HS-27A (cell line): ENCODE data around the gene EMC8.
A peak's percentile ranks its signal among the peaks of the same experiment; 100 is the strongest.
"Not testable (repeated sequence)": the region's sequence is repeated elsewhere in the genome, so short reads cannot be mapped to it uniquely, and the experiment has no call there.

Source experiments
- DNase-seq: peaks from one replicate; pipeline ENCODE4 v3.0.0-alpha.2; 2012; ENCODE audit warnings: low read depth, missing footprints

EMC8 gene

DNA sequence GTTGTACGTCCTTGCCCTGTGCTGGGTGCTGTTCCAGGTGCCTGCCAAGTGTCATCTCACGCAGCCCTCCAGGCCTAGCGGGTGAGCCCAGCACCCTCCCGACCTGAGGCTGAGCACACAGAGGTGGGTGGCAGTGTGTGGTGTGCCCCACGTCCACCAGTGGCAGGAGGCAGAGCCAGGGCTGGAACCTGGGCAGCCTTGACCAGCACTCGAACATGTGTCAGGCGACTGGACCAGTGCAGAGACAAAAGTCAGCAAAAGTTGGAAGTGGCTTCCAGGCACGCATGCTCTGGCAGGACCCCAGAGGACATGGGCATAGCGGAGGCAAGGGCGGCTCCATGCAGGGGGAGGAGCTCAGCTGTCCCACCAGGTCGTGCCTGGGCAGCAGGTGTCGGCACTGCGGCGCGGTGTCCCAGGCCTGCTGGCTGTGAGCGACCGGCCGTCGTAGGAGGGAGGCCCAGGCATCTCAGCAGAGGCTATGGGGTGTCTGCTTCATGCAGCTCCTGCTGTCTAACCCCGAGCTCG, 35.9 kb upstream of the EMC8 start:
- no peak for DNase-seq

DNA sequence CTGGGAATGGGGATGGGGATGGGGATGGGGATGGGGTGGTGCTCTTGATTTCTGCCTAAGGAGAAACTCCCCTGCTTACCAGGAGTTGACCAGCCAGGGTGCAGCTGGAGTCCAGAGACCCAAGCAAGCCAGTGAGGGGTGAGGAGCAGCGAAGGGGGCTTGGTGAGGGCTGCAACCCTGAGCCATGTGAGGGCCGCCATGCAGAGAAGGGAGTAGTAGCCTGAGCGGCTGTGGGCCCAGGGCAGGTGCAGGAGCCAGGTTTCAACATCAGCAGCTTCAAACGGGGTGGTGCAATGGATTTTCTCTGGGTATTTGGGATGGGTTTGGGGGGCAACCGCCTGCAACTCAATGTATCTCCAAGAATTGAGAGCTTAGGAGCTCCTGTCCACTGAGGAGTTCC, 35.4 kb upstream of the EMC8 start:
- no peak for DNase-seq

DNA sequence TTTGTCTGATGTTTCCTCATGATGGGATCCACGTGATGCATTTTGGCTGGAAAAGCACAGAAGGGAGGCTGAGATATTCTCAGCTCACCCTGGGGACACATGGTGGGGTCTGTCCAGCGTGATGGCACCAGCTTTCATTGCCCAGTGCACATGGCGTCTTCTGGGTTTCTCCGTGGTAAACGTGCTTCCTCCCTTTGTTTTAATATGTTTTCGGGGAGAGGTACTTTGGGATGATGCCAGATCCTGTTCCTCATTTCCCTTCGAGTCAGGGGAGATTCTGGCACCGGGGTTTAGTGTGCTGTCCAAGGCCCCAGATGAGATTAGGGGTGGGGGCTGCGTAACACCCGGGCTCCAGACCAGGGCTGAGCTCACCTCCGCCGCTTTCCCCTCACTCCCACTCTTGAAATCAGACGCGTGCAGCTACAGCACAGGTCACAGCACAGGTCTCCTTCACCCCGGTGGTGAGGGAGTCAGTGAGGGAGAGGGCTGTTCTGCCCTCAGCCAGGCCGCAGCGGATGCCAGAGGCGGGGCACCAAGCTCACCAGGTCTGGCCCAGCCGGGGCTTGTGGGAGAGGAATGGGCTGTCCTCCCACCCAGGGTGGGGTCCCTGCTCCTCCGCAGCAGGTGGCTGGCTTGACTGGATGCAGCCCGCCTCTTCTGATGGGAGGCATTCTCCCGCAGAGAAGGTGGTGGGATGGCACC, 34.0 kb upstream of the EMC8 start:
- no peak for DNase-seq

DNA sequence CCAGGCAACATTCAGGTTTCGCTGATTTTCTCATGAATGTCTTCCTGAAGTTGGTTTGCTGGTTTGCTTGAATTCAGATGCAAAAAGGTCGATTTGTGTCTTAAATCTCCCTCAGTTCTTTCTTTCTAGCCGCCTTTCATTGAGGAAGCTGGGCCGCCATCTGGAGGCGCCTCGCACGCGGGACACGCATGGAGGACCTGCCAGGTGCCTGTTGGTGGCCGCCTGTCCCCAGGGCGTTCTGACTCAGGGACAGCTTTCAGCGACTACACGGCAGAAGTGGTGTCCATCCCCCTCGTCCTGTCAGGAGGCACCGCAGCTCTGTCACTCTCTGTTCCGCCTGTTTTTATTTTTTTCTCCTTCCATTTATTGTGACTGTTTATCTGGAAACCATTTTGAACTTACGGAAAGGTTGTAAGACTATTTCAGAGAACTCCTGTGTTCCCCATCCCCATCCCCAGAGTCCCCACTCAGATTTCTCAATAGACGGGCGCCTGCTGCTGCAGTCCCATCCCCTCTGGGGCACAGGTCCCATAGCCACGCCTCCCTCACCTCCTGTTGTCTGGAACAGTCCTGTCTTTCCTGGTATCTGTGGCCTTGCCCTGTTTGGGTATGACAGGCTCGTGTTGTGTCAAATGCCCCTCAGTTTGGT, 33.4 kb upstream of the EMC8 start:
- no peak for DNase-seq

DNA sequence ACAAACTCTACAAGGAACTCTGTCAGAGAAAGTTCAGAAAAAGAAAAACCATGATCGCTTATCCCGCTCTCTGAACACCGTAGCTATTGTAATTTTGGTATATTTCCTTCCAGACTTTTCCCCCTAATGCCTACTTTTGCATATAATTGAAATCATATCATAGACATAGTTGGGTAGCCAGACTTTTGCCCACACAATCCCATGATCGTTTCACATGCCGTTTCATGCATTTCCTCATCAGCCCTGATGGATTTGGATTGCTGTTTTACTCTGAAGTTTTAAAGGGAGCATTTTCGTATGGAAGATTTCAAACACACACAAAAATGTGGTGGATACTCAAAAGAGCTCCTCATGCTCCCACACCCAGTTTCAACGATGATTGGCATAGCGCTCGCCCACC, 31.5 kb upstream of the EMC8 start:
- no peak for DNase-seq

DNA sequence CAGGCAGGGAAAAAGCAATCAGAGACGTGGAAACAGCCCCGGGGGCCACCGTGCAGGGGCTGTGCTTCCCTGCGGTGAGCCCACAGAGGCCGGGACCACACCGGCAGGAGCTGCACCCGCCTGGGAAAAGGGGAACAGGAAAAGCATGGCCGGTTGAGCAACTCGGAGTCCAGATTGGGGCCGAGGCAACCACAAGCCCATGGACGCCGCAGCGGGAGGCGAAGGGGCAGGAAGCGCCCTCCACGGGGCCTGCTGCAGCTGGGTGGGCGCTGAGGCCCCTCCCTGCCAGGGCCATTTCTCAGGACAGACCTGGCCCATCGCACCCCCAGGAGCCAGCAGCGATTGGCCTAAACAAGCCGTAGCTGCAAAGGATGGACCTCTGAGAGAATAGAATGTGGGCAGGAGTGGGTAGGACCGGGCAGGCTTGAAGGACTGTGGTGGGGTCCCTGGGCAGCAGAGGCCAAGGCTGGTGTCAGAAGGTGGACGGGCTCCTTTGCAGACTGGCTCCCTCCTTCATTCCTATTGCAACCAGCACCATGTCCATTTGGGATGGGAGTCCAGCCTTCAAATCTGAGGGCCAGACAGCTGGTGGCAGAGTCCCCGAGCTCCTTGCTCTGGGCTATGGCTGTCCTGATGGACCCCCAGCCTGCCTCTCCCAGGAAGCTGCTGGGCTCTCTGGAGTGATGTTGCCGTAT, 30.6 kb upstream of the EMC8 start:
- no peak for DNase-seq

DNA sequence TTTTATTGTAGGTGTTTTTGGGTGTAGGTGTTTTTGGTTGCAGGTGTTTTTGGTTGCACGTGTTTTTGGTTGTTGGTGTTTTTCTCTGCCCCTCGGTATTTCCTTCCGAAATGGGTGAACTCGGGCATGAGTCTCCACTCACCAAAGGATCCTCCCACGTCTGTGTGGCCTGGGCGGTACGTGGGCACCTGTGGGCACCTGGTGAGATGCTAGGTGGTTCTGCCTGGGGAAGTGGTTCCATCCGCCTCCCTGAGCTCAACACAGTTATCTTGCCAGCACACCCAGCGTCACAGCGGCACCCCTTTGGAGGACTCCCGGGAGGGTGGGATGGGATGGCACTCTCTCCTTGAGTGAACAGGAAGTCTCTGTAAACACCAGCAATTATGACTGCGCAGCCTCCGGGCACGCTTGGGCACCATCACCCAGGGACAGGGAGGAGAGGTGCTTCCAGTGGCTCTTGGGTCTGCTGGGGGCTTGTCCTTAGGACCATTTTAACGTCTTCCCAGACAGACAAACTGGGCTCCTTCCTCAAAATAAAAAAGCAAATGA, 29.9 kb upstream of the EMC8 start:
- no peak for DNase-seq

DNA sequence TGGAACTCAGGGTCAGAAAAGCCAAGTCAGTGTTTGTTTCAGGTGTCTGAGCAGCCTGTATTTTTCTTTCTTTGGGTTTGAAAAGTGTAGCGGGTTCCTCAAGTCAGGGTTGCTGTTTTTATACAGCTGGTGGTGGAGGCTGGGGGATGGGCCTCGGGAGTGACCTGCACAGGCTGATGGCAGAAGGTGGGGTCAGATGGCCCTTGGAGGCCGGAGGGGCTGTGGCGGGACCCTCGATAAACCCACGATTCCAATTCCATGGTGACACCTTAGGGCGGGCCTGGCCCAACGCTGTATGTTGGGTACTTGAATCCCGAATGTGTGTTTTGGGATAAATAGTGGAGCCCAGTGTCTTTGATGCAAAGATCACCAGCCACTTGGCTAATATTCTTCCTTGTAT, 28.8 kb upstream of the EMC8 start:
- DNase-seq, result no peak

DNA sequence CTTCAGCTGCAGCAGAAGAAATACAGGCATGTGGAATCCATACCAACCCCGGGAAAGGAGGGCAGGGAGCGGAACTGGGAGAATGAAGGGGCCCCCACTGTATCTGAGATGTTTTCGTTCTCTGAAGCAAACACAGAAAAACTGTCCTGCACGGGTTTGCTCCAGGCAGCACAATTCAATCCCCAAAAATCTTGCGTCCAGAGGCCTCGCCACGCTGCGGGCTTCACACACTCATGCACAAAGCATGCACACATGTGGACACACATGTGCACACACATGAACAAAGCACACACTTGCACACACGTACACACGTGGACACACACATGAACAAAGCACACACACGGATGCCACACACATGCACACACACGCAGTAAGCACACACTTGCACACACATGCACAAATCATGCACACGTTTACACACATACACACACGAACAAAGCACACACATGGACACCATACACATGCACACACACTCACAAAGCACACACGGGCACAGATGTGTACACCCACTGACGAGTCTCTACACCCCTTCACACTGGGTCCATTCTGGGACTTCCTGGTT, 27.4 kb upstream of the EMC8 start:
- no peak for DNase-seq

DNA sequence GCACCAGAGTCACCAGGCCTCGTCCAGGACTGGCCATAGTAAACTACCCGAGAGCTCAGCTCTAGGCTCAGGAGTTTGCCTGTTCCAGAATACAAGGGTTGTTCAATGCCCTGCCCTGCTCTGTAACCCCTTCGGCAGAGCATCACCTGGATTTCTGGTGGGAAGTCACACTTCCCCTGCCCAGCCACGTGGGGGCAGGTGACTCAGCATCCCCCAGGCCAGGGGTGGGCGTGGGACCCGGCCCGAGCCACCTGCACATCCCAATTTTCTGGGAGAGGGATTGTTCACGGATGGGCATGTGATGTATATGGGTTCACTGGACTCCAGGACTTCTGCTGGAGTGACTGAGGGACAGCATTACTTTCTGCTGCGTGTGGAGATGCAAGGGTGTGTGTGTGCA, 26.0 kb upstream of the EMC8 start:
- DNase-seq, result no peak

DNA sequence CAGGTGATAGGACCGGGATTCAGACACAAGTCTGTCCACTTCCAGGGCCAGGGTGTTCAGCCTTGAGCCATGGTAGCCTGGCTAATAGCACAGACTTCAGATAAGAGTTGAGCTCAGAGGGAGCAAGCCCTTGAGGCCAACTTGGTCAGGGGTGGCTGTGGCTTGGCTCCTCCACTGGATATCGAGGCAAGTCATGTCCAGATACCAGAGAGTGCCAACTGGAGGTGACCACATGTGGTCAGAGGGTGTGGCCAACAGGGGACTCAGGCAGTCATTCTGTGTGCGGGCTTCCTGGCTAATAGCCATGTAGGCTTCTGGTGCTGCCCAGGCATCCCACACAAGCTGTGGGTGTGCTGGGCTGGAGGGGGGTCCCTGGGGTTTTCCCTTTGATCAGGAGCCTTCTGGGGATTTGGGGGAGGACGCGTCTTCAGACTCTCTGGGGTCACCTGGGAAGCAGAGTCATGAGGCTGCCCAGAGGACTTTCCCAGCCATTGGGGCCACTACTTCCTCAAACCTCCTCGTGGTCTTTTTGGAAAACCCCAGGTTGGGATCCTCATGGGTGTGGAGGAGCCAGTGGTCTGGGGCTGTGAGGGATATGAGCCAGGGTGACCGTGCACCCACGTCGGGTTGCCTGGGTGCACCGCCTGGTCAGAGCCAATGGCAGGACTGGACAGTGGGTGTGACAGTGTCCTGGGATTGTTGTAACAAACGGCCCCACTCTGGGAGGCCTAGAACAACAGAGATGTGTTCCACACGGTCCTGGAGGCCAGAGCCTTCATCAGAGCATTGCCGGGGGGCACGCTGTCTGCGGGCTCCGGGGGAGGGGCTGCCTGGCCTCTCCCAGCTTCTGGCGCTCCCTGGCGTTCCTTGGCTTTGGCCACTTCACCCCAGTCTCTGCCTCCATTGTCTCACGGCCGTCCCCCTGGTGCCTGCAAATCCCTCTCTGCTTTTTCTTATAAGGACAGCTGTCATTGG, 25.1 kb upstream of the EMC8 start:
- no peak for DNase-seq

DNA sequence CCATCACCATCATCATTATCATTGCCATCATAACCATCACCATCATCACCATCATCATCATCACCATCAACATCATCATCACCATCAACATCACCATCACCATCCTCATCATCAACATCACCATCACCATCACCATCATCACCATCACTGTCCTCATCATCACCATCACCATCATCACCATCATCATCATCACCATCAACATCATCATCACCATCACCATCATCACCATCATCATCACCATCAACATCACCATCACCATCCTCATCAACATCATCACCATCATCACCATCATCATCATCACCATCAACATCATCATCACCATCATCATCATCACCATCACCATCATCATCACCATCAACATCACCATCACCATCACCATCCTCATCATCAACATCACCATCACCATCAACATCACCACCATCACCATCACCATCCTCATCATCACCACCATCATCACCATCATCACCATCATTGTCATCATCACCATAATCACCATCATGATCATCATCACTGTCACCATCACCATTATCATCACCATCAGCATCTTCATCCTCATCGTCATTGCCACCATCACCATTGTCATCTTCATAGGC, 24.1 kb upstream of the EMC8 start:
- DNase-seq, result no peak

DNA sequence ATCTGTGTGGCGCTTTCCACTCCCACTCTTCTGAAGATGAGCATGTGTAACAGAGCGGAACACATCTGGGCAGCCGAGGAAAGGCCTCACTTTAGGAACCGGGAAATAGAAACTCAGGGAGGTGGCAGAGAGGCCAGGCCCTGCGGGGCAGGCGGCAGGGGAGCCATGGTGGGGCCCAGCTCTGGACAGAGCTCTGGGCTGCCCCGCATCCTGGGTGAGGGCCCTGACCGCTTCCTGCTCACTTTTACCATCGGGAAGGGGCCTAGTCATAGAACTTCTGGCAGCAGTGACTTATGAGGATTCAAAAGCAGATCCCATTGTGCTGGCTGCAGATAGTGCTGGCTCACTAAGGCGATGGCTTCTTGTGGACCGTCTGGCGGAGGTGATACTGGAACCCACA, 22.8 kb upstream of the EMC8 start:
- no peak for DNase-seq

DNA sequence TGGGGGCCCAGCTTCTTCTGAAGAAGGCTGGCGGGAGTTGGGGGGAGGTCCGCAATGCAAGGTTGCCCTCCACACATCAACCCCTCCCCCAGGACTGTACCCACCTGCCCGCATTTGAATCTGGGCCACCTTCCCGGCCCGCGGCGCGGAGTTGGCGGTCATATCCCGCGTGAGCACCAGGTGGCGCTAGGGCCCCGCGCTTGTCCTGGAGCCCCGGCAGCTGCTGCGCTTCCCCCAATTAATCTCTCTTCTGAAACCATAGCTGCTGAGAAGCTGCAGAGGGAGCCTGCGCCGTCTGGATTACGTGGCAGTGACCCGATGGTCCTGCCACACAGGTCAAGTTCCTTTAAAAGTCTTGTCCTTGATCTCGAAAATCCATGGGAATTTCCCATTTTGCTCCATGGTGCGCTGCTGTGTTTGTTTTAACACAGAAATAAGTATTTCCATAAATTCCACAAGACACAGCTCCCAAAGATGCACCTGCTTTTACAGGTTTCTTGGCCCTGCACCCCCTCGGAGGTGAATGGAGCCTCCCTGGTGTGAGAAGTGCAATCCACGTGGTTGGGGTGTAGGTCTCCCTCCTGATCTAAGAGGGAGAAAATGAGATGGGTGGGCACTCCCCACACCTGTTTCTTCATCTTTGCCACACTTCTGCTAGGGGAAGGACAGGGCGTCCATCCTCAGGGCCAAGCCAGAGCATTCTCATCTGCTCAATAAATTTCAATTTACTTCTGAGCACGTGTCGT, 22.2 kb upstream of the EMC8 start:
- peak; percentile 7 for DNase-seq

DNA sequence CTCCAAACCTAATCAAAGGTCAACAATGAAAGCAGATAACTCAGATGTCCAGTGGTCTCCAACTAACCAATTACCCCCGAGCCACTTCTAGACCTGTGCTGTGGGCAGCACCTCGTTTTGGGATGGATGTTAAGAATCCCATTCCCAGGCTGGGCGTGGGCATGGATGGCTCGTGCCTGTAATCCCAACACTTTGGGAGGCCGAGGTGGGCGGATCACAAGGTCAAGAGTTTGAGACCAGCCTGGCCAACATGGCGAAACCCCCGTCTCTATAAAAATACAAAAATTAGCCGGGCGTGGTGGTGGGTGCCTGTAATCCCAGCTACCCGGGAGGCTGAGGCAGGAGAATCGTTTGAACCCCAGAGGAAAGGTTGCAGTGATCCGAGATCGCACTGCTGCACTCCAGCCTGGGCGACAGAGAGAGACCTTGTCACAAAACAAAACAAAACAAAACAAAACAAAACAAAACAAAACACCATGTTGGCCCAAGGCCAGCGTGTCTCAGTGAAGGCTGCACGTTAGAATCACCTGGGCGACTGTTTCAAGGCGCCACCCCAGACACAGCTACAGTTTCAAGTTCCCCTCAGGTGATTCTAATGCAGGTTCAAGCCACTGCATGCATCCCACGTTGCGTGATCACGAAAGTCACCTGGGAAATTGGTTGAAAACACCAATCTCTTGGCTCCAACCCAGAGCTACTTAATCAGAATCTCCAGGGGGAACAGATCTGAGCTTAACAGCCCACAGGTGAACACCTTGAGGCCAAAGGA, 21.4 kb upstream of the EMC8 start:
- no peak for DNase-seq

DNA sequence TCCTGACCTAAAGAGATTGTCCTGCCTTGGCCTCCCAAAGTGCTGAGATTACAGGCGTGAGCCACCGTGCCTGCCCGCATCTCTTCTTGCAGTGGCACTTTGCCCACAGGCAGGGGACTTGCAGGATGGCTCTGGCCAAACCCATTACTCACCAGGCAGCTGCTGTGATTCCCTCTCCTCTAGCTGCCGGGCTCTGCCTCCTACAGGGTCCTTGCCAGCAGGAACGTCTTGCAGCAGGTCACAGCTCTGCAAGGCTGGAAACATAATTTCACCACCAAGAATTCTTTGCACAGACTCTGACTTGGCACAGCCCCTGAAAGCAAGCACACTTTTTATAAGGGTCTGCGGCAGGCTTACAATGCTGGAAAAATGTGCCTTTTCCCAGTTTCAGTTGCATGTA, 20.4 kb upstream of the EMC8 start:
- DNase-seq, result no peak

DNA sequence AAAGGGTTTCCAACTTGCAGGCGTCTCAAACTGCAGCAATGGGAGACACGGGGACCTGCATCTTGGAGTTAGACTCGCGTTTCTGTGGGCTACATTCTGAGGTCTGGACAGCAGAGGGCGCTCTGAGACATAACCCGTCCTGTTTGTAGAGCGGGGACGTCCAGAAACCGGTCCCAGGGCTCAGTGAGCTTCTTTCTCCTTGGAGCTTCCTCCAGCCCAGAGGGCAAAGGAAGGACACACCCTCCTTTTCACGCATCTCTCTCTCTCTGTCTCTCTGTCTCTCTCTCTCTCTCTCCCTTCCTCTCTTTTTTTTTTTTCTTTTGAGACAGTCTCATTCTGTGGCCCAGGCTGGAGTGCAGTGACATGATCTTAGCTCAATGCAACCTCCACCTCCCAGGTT, 19.9 kb upstream of the EMC8 start:
- peak; percentile 48 for DNase-seq

DNA sequence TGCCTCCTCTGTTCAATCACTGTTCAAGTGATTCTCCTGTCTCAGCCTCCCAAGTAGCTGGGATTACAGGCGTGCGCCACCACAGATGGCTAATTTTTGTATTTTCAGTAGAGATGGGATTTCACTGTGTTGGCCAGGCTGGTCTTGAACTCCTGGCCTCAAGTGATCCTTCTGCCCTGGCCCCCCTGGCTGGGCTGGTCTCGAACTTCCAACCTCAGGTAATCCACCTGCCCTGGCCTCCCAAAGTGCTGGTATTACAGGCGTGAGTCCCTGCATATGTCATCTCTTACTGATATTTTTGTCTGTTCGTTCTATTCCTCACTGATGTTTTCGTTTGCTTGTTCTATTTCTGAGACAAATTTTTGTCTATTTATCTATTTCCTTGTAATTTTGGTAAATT, 17.9 kb upstream of the EMC8 start:
- DNase-seq, result not testable (repeated sequence)

DNA sequence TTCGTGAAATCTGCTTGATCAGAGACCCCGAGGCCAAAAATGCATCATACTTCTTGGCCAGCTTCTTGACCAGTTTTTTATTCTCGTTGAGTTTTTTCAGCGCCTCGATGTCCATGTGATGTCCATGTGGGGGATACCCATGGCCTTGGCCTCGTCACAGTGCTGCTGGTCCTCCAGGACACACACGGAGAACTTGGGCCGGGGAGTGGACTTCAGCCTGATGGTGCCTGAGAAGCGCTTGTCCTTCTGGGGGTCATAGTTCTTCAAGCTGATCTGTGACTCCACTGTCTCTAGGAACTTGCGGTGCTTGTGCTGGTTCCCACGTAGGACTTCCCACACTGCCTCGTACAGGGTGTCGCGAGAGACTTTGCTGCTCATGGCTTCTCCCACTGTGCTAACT, 16.8 kb upstream of the EMC8 start:
- no peak for DNase-seq
